HG02885 (cell line): ENCODE measurements around the gene ADGRL1.

ENCODE experiments used
- ATAC-seq: cut with Tn5 transposase; IDR thresholded peaks from one replicate; pipeline ENCODE4 v1.9.1; 2021; ENCODE audit warnings: mild to moderate bottlenecking; ENCODE audit not compliant: unreplicated experiment, poor library complexity

ADGRL1 gene

GRCh38 chr19:14116525-14116917 is 89.4 kb downstream of the ADGRL1 start:
- no peak for ATAC-seq

- ATAC-seq, result no peak
Observed at GRCh38 chr19:14115756-14116155, 90.2 kb downstream of the ADGRL1 start.

- ATAC-seq, result no peak
Observed at GRCh38 chr19:14114854-14115253, 91.1 kb downstream of the ADGRL1 start.

- no peak for ATAC-seq
Observed at GRCh38 chr19:14114439-14114838, 91.5 kb downstream of the ADGRL1 start.

- ATAC-seq, result no peak
Observed at GRCh38 chr19:14113762-14114414, 92.1 kb downstream of the ADGRL1 start.

- no peak for ATAC-seq
Observed at GRCh38 chr19:14112809-14113385, 93.1 kb downstream of the ADGRL1 start.

- no peak for ATAC-seq
Observed at GRCh38 chr19:14112051-14112808, 93.7 kb downstream of the ADGRL1 start.

- no peak for ATAC-seq
Observed at GRCh38 chr19:14111486-14111885, 94.5 kb downstream of the ADGRL1 start.

- no peak for ATAC-seq
Observed at GRCh38 chr19:14110650-14111049, 95.3 kb downstream of the ADGRL1 start.

- no peak for ATAC-seq
Observed at GRCh38 chr19:14107581-14108461, 98.1 kb downstream of the ADGRL1 start.

GRCh38 chr19:14106840-14107239 is 99.1 kb downstream of the ADGRL1 start:
- ATAC-seq, result no peak

GRCh38 chr19:14105680-14106079 is 100.3 kb downstream of the ADGRL1 start:
- ATAC-seq, result no peak

- ATAC-seq, result no peak
Observed at GRCh38 chr19:14103310-14103709, 102.7 kb downstream of the ADGRL1 start.

GRCh38 chr19:14102756-14103155 is 103.2 kb downstream of the ADGRL1 start:
- ATAC-seq, result no peak

- no peak for ATAC-seq
Observed at GRCh38 chr19:14102102-14102696, 103.8 kb downstream of the ADGRL1 start.

- ATAC-seq, result no peak
Observed at GRCh38 chr19:14101003-14101545, 104.9 kb downstream of the ADGRL1 start.
